GM23338 (cell line): ENCODE measurements around the gene CD46. TPM values are rescaled to one million over a fixed set of nuclear protein-coding genes. Genes with fewer than 3 reads are reported as not detected.

Source experiments
- ATAC-seq: fragments of 200-7000 bp; cut with Tn5 transposase; 3 replicates; pipeline ENCODE4 v1.9.1; 2020
- DNase-seq: peaks from one replicate; pipeline ENCODE4 v3.0.0-alpha.2; 2015; ENCODE audit warnings: low spot score
- H2AFZ ChIP-seq: fragments of 200-600 bp; sonication (generic); 2 replicates; pipeline ENCODE4 v1.8.0; 2016; ENCODE audit warnings: antibody characterized with exemption, mild to moderate bottlenecking, moderate library complexity
- H3F3A ChIP-seq: fragments of 200-600 bp; sonication (generic); replicated peaks from 2 replicates; pipeline ENCODE4 v1.8.0; 2017; ENCODE audit warnings: antibody characterized with exemption, mixed run types, low read depth
- H3K27ac ChIP-seq: fragments of 200-600 bp; sonication (generic); 2 replicates; pipeline ENCODE4 v1.6.1; 2016; ENCODE audit warnings: low read depth
- H3K27me3 ChIP-seq: fragments of 200-600 bp; sonication (generic); 2 replicates; pipeline ENCODE4 v1.8.0; 2016; ENCODE audit warnings: mild to moderate bottlenecking, mixed run types, moderate library complexity; ENCODE audit not compliant: insufficient read depth
- H3K36me3 ChIP-seq: fragments of 200-600 bp; sonication (generic); 2 replicates; pipeline ENCODE4 v1.8.0; 2016; ENCODE audit warnings: mild to moderate bottlenecking; ENCODE audit not compliant: insufficient read depth
- H3K4me1 ChIP-seq: fragments of 200-600 bp; sonication (generic); 2 replicates; pipeline ENCODE4 v1.8.0; 2016; ENCODE audit warnings: mild to moderate bottlenecking, moderate library complexity; ENCODE audit not compliant: insufficient read depth
- H3K4me2 ChIP-seq: fragments of 200-600 bp; sonication (generic); 2 replicates; pipeline ENCODE4 v1.7.1; 2017; ENCODE audit warnings: mixed run types
- H3K4me3 ChIP-seq: fragments of 200-600 bp; sonication (generic); 2 replicates; pipeline ENCODE4 v1.6.1; 2016; ENCODE audit warnings: mixed run types
- H3K79me2 ChIP-seq: fragments of 200-600 bp; sonication (generic); replicated peaks from 2 replicates; pipeline ENCODE4 v1.8.0; 2017; ENCODE audit warnings: mild to moderate bottlenecking; ENCODE audit not compliant: insufficient read depth
- H3K9me2 ChIP-seq: fragments of 200-600 bp; sonication (generic); 2 replicates; pipeline ENCODE4 v1.8.0; 2017; ENCODE audit not compliant: insufficient read depth
- H4K20me1 ChIP-seq: fragments of 200-600 bp; sonication (generic); replicated peaks from 2 replicates; pipeline ENCODE4 v1.8.0; 2017; ENCODE audit warnings: mild to moderate bottlenecking; ENCODE audit not compliant: insufficient read depth
- H3K27ac Mint-ChIP-seq: 2 replicates; pipeline ENCODE4 v1.8.0; 2020; ENCODE audit warnings: inconsistent platforms, mild to moderate bottlenecking, moderate library complexity, mixed read lengths
- H3K27me3 Mint-ChIP-seq: 3 replicates; pipeline ENCODE4 v1.8.0; 2022; ENCODE audit warnings: low read depth, mild to moderate bottlenecking, moderate library complexity, mixed read lengths, inconsistent platforms; ENCODE audit not compliant: insufficient read depth, poor library complexity
- H3K36me3 Mint-ChIP-seq: 3 replicates; pipeline ENCODE4 v1.8.0; 2021; ENCODE audit warnings: low read depth, mild to moderate bottlenecking, inconsistent platforms, moderate library complexity, mixed read lengths
- H3K4me1 Mint-ChIP-seq: 3 replicates; pipeline ENCODE4 v1.8.0; 2020; ENCODE audit warnings: mild to moderate bottlenecking, inconsistent platforms, mixed read lengths
- H3K4me3 Mint-ChIP-seq: 3 replicates; pipeline ENCODE4 v1.8.0; 2021; ENCODE audit warnings: moderate library complexity, mild to moderate bottlenecking, inconsistent platforms, mixed read lengths
- H3K9me3 Mint-ChIP-seq: 3 replicates; pipeline ENCODE4 v1.8.0; 2020; ENCODE audit warnings: moderate library complexity, mild to moderate bottlenecking, inconsistent platforms, mixed read lengths
- CREB1 ChIP-seq: fragments of 250-450 bp; sonication (Bioruptor Pico); IDR thresholded peaks from 2 replicates; pipeline ENCODE4 v1.5.0; 2020; ENCODE audit warnings: low read depth, mild to moderate bottlenecking, moderate library complexity
- EZH2 ChIP-seq: fragments of 200-600 bp; sonication (generic); IDR thresholded peaks from one replicate; pipeline ENCODE4 v1.8.0; 2017; ENCODE audit warnings: antibody characterized with exemption, mild to moderate bottlenecking, low read depth; ENCODE audit not compliant: unreplicated experiment
- EZH2phosphoT487 ChIP-seq: fragments of 200-600 bp; sonication (generic); IDR thresholded peaks from one replicate; pipeline ENCODE4 v1.8.1; 2018; ENCODE audit warnings: antibody characterized with exemption; ENCODE audit not compliant: unreplicated experiment
- JUNB ChIP-seq: IDR thresholded peaks from one replicate; pipeline ENCODE4 v1.6.1; 2016; ENCODE audit warnings: antibody characterized with exemption; ENCODE audit not compliant: unreplicated experiment
- NANOG ChIP-seq: IDR thresholded peaks from 2 replicates; pipeline ENCODE4 v1.6.1; 2016; ENCODE audit warnings: antibody characterized with exemption, borderline replicate concordance
- POLR2AphosphoS5 ChIP-seq: IDR thresholded peaks from 2 replicates; pipeline ENCODE4 v1.6.1; 2016; ENCODE audit warnings: antibody characterized with exemption, low read depth
- STAT1 ChIP-seq: IDR thresholded peaks from one replicate; pipeline ENCODE4 v1.6.1; 2016; ENCODE audit warnings: antibody characterized with exemption; ENCODE audit not compliant: unreplicated experiment
- ZNF114 ChIP-seq: fragments of 250-450 bp; sonication (Bioruptor Pico); IDR thresholded peaks from 2 replicates; pipeline ENCODE4 v1.5.0; 2020; ENCODE audit warnings: mild to moderate bottlenecking, moderate library complexity
- ZNF331 ChIP-seq: fragments of 250-450 bp; sonication (Bioruptor Pico); IDR thresholded peaks from 2 replicates; pipeline ENCODE4 v1.5.0; 2020; ENCODE audit warnings: low read depth, mild to moderate bottlenecking, moderate library complexity
- polyA plus RNA-seq: library from polyadenylated mRNA; unstranded; fragments of >200 nt; fragmentation: Nextera tagmentation; extraction: Ambion mirVana; gene quantifications from 2 replicates; pipeline ENCODE4 v1.2.1, GENCODE V29; 2016
- total RNA-seq: library from RNA; depleted of rRNA; stranded (reverse); fragments of >200 nt; shearing (Covaris generic); gene quantifications from 2 replicates; pipeline ENCODE4 v1.2.3, GENCODE V29; 2014
- TF ChIP-seq, protein P1 (sequence below): IDR thresholded peaks from 2 replicates; pipeline ENCODE4 v1.6.1; 2016; ENCODE audit warnings: antibody characterized with exemption
- TF ChIP-seq, protein P2 (sequence below): IDR thresholded peaks from one replicate; pipeline ENCODE4 v1.6.1; 2018; ENCODE audit warnings: antibody characterized with exemption; ENCODE audit not compliant: unreplicated experiment
- TF ChIP-seq, protein P3 (sequence below): fragments of 250-450 bp; sonication (Bioruptor Pico); IDR thresholded peaks from 2 replicates; pipeline ENCODE4 v1.5.0; 2020; ENCODE audit warnings: mild to moderate bottlenecking, moderate library complexity
- TF ChIP-seq, protein P4 (sequence below), 2 experiments: fragments of 200-600 bp in 1 of 2; sonication (generic) in 1 of 2; conservative IDR thresholded peaks; 2 replicates each; pipeline versions ENCODE4 v1.5.1 to v1.6.1; 2016 to 2017; ENCODE audit warnings: antibody characterized with exemption in 2 of 2, low read depth in 2 of 2, mild to moderate bottlenecking in 2 of 2, moderate library complexity in 1 of 2

Gene CD46
- total and polyA plus RNA-seq, 2 experiments from 2014 or later, result 199 to 209 TPM

DNA sequence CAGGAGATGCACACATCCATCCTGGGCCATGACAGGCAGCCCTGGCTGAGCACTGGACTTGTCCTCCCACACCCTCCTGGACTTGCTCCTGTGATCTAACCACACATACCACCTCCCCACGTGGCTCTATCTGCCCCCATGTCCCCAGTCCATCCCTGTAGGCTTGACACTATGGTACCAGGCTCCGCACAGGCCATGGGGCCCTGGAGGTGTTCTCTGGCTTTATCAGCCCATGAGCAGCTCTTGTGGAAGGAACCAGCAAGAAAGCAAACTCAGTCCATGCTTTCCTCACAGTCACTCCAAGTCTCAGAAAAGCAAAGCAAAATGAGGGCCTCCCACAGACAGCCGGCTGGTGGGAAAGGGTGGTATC, 61.6 kb downstream of the CD46 start:
- Histone ChIP-seq H3K4me3 (no peak overlapping the region), H3K27ac (no peak overlapping the region), H3K4me2 (no peak overlapping the region), H3K79me2 (no peaks in the 10 kb centered on the region), H3K4me1 (no peaks in the 10 kb centered on the region), H3K36me3 (no peaks in the 10 kb centered on the region), H2AFZ (no peak overlapping the region), H3K9me2 (no peaks in the 10 kb centered on the region), H3F3A (no peaks in the 10 kb centered on the region), H4K20me1 (no peaks in the 10 kb centered on the region), H3K27me3 (no peaks in the 10 kb centered on the region)
- H3K9me3 Mint-ChIP-seq, result no peaks in the 10 kb centered on the region
- no peaks in the 10 kb centered on the region; the same call in 2 of the 3 replicates for H3K36me3 Mint-ChIP-seq
- no peak overlapping the region for H3K4me3 Mint-ChIP-seq
- H3K27ac Mint-ChIP-seq, result no peak overlapping the region
- DNase-seq, result no peak
- H3K4me1 Mint-ChIP-seq, result peaks cover 7% of the 10 kb centered on the region; the same call in 2 of the 3 replicates
- no peak for TF ChIP-seq POLR2AphosphoS5
- TF ChIP-seq ZNF331, result no peak
- TF ChIP-seq EZH2, result no peak
- no peak for TF ChIP-seq CREB1 (CRISPR knock-in tag)
- TF ChIP-seq, protein P1, sequence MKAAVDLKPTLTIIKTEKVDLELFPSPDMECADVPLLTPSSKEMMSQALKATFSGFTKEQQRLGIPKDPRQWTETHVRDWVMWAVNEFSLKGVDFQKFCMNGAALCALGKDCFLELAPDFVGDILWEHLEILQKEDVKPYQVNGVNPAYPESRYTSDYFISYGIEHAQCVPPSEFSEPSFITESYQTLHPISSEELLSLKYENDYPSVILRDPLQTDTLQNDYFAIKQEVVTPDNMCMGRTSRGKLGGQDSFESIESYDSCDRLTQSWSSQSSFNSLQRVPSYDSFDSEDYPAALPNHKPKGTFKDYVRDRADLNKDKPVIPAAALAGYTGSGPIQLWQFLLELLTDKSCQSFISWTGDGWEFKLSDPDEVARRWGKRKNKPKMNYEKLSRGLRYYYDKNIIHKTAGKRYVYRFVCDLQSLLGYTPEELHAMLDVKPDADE, result no peak
- TF ChIP-seq, protein P2, sequence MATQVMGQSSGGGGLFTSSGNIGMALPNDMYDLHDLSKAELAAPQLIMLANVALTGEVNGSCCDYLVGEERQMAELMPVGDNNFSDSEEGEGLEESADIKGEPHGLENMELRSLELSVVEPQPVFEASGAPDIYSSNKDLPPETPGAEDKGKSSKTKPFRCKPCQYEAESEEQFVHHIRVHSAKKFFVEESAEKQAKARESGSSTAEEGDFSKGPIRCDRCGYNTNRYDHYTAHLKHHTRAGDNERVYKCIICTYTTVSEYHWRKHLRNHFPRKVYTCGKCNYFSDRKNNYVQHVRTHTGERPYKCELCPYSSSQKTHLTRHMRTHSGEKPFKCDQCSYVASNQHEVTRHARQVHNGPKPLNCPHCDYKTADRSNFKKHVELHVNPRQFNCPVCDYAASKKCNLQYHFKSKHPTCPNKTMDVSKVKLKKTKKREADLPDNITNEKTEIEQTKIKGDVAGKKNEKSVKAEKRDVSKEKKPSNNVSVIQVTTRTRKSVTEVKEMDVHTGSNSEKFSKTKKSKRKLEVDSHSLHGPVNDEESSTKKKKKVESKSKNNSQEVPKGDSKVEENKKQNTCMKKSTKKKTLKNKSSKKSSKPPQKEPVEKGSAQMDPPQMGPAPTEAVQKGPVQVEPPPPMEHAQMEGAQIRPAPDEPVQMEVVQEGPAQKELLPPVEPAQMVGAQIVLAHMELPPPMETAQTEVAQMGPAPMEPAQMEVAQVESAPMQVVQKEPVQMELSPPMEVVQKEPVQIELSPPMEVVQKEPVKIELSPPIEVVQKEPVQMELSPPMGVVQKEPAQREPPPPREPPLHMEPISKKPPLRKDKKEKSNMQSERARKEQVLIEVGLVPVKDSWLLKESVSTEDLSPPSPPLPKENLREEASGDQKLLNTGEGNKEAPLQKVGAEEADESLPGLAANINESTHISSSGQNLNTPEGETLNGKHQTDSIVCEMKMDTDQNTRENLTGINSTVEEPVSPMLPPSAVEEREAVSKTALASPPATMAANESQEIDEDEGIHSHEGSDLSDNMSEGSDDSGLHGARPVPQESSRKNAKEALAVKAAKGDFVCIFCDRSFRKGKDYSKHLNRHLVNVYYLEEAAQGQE, result no peak
- TF ChIP-seq NANOG, result no peak
- TF ChIP-seq EZH2phosphoT487, result no peak
- no peak for TF ChIP-seq ZNF114 (CRISPR knock-in tag)
- TF ChIP-seq STAT1, result no peak
- TF ChIP-seq, protein P3, sequence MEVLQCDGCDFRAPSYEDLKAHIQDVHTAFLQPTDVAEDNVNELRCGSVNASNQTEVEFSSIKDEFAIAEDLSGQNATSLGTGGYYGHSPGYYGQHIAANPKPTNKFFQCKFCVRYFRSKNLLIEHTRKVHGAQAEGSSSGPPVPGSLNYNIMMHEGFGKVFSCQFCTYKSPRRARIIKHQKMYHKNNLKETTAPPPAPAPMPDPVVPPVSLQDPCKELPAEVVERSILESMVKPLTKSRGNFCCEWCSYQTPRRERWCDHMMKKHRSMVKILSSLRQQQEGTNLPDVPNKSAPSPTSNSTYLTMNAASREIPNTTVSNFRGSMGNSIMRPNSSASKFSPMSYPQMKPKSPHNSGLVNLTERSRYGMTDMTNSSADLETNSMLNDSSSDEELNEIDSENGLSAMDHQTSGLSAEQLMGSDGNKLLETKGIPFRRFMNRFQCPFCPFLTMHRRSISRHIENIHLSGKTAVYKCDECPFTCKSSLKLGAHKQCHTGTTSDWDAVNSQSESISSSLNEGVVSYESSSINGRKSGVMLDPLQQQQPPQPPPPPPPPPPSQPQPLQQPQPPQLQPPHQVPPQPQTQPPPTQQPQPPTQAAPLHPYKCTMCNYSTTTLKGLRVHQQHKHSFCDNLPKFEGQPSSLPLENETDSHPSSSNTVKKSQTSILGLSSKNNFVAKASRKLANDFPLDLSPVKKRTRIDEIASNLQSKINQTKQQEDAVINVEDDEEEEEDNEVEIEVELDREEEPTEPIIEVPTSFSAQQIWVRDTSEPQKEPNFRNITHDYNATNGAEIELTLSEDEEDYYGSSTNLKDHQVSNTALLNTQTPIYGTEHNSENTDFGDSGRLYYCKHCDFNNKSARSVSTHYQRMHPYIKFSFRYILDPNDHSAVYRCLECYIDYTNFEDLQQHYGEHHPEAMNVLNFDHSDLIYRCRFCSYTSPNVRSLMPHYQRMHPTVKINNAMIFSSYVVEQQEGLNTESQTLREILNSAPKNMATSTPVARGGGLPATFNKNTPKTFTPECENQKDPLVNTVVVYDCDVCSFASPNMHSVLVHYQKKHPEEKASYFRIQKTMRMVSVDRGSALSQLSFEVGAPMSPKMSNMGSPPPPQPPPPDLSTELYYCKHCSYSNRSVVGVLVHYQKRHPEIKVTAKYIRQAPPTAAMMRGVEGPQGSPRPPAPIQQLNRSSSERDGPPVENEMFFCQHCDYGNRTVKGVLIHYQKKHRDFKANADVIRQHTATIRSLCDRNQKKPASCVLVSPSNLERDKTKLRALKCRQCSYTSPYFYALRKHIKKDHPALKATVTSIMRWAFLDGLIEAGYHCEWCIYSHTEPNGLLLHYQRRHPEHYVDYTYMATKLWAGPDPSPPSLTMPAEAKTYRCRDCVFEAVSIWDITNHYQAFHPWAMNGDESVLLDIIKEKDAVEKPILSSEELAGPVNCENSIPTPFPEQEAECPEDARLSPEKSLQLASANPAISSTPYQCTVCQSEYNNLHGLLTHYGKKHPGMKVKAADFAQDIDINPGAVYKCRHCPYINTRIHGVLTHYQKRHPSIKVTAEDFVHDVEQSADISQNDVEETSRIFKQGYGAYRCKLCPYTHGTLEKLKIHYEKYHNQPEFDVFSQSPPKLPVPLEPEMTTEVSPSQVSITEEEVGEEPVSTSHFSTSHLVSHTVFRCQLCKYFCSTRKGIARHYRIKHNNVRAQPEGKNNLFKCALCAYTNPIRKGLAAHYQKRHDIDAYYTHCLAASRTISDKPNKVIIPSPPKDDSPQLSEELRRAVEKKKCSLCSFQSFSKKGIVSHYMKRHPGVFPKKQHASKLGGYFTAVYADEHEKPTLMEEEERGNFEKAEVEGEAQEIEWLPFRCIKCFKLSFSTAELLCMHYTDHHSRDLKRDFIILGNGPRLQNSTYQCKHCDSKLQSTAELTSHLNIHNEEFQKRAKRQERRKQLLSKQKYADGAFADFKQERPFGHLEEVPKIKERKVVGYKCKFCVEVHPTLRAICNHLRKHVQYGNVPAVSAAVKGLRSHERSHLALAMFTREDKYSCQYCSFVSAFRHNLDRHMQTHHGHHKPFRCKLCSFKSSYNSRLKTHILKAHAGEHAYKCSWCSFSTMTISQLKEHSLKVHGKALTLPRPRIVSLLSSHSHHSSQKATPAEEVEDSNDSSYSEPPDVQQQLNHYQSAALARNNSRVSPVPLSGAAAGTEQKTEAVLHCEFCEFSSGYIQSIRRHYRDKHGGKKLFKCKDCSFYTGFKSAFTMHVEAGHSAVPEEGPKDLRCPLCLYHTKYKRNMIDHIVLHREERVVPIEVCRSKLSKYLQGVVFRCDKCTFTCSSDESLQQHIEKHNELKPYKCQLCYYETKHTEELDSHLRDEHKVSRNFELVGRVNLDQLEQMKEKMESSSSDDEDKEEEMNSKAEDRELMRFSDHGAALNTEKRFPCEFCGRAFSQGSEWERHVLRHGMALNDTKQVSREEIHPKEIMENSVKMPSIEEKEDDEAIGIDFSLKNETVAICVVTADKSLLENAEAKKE (CRISPR knock-in tag), result no peak
- TF ChIP-seq JUNB, result no peak
- TF ChIP-seq, protein P4, sequence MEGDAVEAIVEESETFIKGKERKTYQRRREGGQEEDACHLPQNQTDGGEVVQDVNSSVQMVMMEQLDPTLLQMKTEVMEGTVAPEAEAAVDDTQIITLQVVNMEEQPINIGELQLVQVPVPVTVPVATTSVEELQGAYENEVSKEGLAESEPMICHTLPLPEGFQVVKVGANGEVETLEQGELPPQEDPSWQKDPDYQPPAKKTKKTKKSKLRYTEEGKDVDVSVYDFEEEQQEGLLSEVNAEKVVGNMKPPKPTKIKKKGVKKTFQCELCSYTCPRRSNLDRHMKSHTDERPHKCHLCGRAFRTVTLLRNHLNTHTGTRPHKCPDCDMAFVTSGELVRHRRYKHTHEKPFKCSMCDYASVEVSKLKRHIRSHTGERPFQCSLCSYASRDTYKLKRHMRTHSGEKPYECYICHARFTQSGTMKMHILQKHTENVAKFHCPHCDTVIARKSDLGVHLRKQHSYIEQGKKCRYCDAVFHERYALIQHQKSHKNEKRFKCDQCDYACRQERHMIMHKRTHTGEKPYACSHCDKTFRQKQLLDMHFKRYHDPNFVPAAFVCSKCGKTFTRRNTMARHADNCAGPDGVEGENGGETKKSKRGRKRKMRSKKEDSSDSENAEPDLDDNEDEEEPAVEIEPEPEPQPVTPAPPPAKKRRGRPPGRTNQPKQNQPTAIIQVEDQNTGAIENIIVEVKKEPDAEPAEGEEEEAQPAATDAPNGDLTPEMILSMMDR (conservative IDR thresholded peaks at IDR 0.05; ENCODE audit: low read depth in 2 of 2), result no peak
- H3K27me3 Mint-ChIP-seq, result peaks cover 14% of the 10 kb centered on the region
- no peak for ATAC-seq
